GM06990 (cell line): ENCODE data around the gene CHCHD6.

ENCODE experiments used
- DNase-seq: peaks from one replicate; pipeline ENCODE4 v3.0.0-alpha.2; 2011; ENCODE audit not compliant: insufficient read length; ENCODE audit errors: extremely low read depth
- H3K27me3 ChIP-seq: replicated peaks from 2 replicates; pipeline ENCODE4 v1.6.0; 2011; ENCODE audit warnings: low read length; ENCODE audit not compliant: control insufficient read depth, insufficient read depth
- H3K36me3 ChIP-seq: 2 replicates; pipeline ENCODE4 v1.5.1; 2011; ENCODE audit warnings: low read length; ENCODE audit not compliant: control insufficient read depth, insufficient read depth
- H3K4me3 ChIP-seq: replicated peaks from 2 replicates; pipeline ENCODE4 v1.5.1; 2011; ENCODE audit warnings: low read depth, mild to moderate bottlenecking, control low read depth, low read length
- TF ChIP-seq, protein P1 (sequence below): IDR thresholded peaks from 2 replicates; pipeline ENCODE4 v1.5.1; 2011; ENCODE audit warnings: low read length, control low read depth, mild to moderate bottlenecking, inconsistent platforms; ENCODE audit not compliant: insufficient read depth, poor library complexity, severe bottlenecking

The CHCHD6 gene

DNA sequence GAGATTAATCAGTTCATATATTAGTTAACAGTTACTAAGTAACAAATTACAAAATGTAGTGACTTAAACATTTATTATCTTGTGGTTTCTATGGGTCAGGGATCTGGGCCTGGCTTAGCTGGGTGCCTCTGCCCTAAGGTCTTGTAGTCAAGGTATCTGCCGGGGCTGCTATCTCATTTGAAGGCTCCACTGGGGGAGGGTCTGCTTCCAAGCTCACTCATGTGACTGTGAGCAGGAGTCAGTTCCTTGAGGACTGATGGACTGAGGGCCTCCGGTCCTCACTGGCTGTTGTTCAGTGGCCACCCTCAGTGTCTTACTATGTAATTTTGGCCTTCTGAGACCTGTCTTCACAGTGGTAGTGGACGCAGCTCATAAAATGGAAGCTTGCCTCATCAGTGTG, 143.0 kb downstream of the CHCHD6 start:
- no peak for DNase-seq
- Histone ChIP-seq H3K27me3 (no peaks in the 10 kb centered on the region), H3K36me3 (no peaks in the 10 kb centered on the region), H3K4me3 (no peak overlapping the region)
- TF ChIP-seq, protein P1, sequence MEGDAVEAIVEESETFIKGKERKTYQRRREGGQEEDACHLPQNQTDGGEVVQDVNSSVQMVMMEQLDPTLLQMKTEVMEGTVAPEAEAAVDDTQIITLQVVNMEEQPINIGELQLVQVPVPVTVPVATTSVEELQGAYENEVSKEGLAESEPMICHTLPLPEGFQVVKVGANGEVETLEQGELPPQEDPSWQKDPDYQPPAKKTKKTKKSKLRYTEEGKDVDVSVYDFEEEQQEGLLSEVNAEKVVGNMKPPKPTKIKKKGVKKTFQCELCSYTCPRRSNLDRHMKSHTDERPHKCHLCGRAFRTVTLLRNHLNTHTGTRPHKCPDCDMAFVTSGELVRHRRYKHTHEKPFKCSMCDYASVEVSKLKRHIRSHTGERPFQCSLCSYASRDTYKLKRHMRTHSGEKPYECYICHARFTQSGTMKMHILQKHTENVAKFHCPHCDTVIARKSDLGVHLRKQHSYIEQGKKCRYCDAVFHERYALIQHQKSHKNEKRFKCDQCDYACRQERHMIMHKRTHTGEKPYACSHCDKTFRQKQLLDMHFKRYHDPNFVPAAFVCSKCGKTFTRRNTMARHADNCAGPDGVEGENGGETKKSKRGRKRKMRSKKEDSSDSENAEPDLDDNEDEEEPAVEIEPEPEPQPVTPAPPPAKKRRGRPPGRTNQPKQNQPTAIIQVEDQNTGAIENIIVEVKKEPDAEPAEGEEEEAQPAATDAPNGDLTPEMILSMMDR = no peak

DNA sequence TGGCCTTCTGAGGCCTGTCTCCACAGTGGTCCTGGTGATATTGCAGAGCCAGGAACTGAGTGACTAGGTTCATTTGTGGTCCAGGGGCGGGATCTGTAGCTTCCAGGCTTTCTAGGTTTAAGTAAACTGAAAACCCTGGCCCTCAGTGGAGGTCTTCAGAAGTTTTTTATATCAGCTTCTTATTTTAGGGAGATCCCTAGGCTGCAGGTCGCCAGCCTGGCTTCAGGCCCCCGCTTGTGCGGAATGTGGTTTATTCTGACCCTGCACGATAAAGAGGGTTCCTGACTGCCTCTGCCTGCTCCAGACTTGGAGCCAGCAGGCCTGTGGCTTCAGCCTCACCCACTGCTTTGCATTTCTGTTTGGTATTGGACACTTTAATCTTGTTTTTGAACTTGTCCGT, 145.0 kb downstream of the CHCHD6 start:
- DNase-seq = no peak
- Histone ChIP-seq H3K4me3 (no peak overlapping the region), H3K27me3 (no peaks in the 10 kb centered on the region), H3K36me3 (no peaks in the 10 kb centered on the region)
- TF ChIP-seq, protein P1 = no peak

- TF ChIP-seq, protein P1 = no peak
- Histone ChIP-seq H3K4me3 (no peak overlapping the region), H3K36me3 (no peaks in the 10 kb centered on the region), H3K27me3 (no peaks in the 10 kb centered on the region)
- no peak for DNase-seq
Observed at GRCh38 chr3:126849768-126850167, 145.7 kb downstream of the CHCHD6 start.

- TF ChIP-seq, protein P1 = no peak
- no peak for DNase-seq
- Histone ChIP-seq H3K36me3 (no peaks in the 10 kb centered on the region), H3K4me3 (no peak overlapping the region), H3K27me3 (no peaks in the 10 kb centered on the region)
Observed at GRCh38 chr3:126850370-126851085, 146.5 kb downstream of the CHCHD6 start.

GRCh38 chr3:126851382-126851781, 147.3 kb downstream of the CHCHD6 start:
- H3K4me3 ChIP-seq = no peak overlapping the region
- H3K27me3 ChIP-seq = no peaks in the 10 kb centered on the region
- TF ChIP-seq, protein P1 = no peak
- H3K36me3 ChIP-seq = no peaks in the 10 kb centered on the region
- DNase-seq = no peak

DNA sequence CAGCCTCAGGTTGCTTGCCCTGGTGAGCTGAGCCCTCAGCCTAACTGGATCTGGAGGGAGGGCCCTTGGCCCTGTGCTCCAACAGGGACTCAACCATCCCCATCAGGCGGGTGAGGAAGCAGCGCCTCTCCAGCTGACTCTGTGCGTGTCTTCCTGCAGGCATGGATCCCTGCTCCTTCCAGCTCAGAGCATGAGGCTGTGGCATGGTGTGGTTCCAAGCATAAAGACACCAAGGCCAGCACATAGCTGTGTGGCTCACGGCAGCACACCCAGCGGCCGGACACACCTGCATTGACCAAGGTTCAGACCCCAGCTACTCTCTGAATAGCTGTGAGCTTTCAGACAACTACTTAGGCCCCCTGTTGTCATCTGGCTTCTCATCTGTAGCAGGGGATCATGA, 147.9 kb downstream of the CHCHD6 start:
- DNase-seq = no peak
- TF ChIP-seq, protein P1 = no peak
- H3K27me3 ChIP-seq = no peaks in the 10 kb centered on the region
- no peak overlapping the region for H3K4me3 ChIP-seq
- no peaks in the 10 kb centered on the region for H3K36me3 ChIP-seq
